GM21723 (cell line): ENCODE results near the gene BLTP3A.
"Not testable (repeated sequence)": the region's sequence is repeated elsewhere in the genome, so short reads cannot be mapped to it uniquely, and the experiment has no call there.

Experiments used
- ATAC-seq: cut with Tn5 transposase; IDR thresholded peaks from one replicate; pipeline ENCODE4 v1.9.1; 2021; ENCODE audit warnings: mild to moderate bottlenecking, moderate library complexity; ENCODE audit not compliant: unreplicated experiment

The BLTP3A gene

GRCh38 chr6:34791701-34792604 is at the start of gene BLTP3A:
BLTP3A (plus strand) TSS chr6:34792083; CDS start chr6:34792251, 168 bp downstream.
- peak; percentile 82 for ATAC-seq

GRCh38 chr6:34742094-34742493 is 49.8 kb upstream of the BLTP3A start:
- ATAC-seq: no peak

- ATAC-seq: no peak
Measured at GRCh38 chr6:34743625-34744293, 48.1 kb upstream of the BLTP3A start.

- not testable (repeated sequence) for ATAC-seq
Measured at GRCh38 chr6:34744294-34744647, 47.6 kb upstream of the BLTP3A start.

GRCh38 chr6:34745277-34746103 is 46.4 kb upstream of the BLTP3A start:
- no peak for ATAC-seq

GRCh38 chr6:34746104-34746846 is 45.6 kb upstream of the BLTP3A start:
- ATAC-seq: no peak

GRCh38 chr6:34748757-34749156 is 43.1 kb upstream of the BLTP3A start:
- no peak for ATAC-seq

- not testable (repeated sequence) for ATAC-seq
Measured at GRCh38 chr6:34756513-34756856, 35.4 kb upstream of the BLTP3A start.

- ATAC-seq: no peak
Measured at GRCh38 chr6:34757687-34758274, 34.1 kb upstream of the BLTP3A start.

GRCh38 chr6:34760108-34760507 is 31.8 kb upstream of the BLTP3A start:
- no peak for ATAC-seq

GRCh38 chr6:34761681-34762080 is 30.2 kb upstream of the BLTP3A start:
- not testable (repeated sequence) for ATAC-seq

- ATAC-seq: no peak
Measured at GRCh38 chr6:34768148-34768547, 23.7 kb upstream of the BLTP3A start.

- no peak for ATAC-seq
Measured at GRCh38 chr6:34771727-34772126, 20.2 kb upstream of the BLTP3A start.

GRCh38 chr6:34772940-34773339 is 18.9 kb upstream of the BLTP3A start:
- no peak for ATAC-seq

GRCh38 chr6:34773916-34774315 is 18.0 kb upstream of the BLTP3A start:
- no peak for ATAC-seq

GRCh38 chr6:34774967-34775366 is 16.9 kb upstream of the BLTP3A start:
- no peak for ATAC-seq

- not testable (repeated sequence) for ATAC-seq
Measured at GRCh38 chr6:34785375-34785774, 6.5 kb upstream of the BLTP3A start.

GRCh38 chr6:34787152-34787551 is 4.7 kb upstream of the BLTP3A start:
- not testable (repeated sequence) for ATAC-seq

- ATAC-seq: no peak
Measured at GRCh38 chr6:34788111-34788510, 3.8 kb upstream of the BLTP3A start.

GRCh38 chr6:34791164-34791700 is 651 bp upstream of the BLTP3A start:
- peak; percentile 41 for ATAC-seq
